ENCODE data around the gene MINK1.
A peak's percentile ranks its signal among the peaks of the same experiment; 100 is the strongest.
"Not testable (repeated sequence)": the region's sequence is repeated elsewhere in the genome, so short reads cannot be mapped to it uniquely, and the experiment has no call there.

MINK1 gene

GRCh38 chr17:4906642-4907041 lies 73.5 kb downstream of the MINK1 start:
- not testable (repeated sequence) for H3K27me3 Mint-ChIP-seq, H3K9me3 Mint-ChIP-seq, H3K36me3 Mint-ChIP-seq, H3K27ac Mint-ChIP-seq, H3K4me3 Mint-ChIP-seq
- H3K4me1 Mint-ChIP-seq, result peaks cover 18% of the 10 kb centered on the region

GRCh38 chr17:4908301-4908700 lies 75.2 kb downstream of the MINK1 start:
- H3K27ac Mint-ChIP-seq, result no peak overlapping the region
- H3K4me1 Mint-ChIP-seq, result peaks cover 5% of the 10 kb centered on the region
- H3K9me3 Mint-ChIP-seq, result no peaks in the 10 kb centered on the region
- H3K36me3 Mint-ChIP-seq, result no peaks in the 10 kb centered on the region
- no peaks in the 10 kb centered on the region for H3K27me3 Mint-ChIP-seq
- H3K4me3 Mint-ChIP-seq, result no peak overlapping the region

GRCh38 chr17:4908711-4909496 lies 75.8 kb downstream of the MINK1 start:
- Mint-ChIP-seq H3K27ac (no peak overlapping the region), H3K9me3 (no peaks in the 10 kb centered on the region)

GRCh38 chr17:4913994-4914393 lies 80.9 kb downstream of the MINK1 start:
- no peak overlapping the region for H3K27ac Mint-ChIP-seq
- H3K4me1 Mint-ChIP-seq, result no peaks in the 10 kb centered on the region
- no peaks in the 10 kb centered on the region for H3K27me3 Mint-ChIP-seq
- no peaks in the 10 kb centered on the region for H3K36me3 Mint-ChIP-seq
- H3K9me3 Mint-ChIP-seq, result no peaks in the 10 kb centered on the region
- no peak overlapping the region for H3K4me3 Mint-ChIP-seq

More at GRCh38 chr17:4908711-4909496, 75.8 kb downstream of the MINK1 start:
- no peak overlapping the region for H3K4me3 Mint-ChIP-seq
- H3K36me3 Mint-ChIP-seq, result no peaks in the 10 kb centered on the region
- H3K4me1 Mint-ChIP-seq, result no peaks in the 10 kb centered on the region
- H3K27me3 Mint-ChIP-seq, result no peaks in the 10 kb centered on the region

- H3K4me1 Mint-ChIP-seq, H3K27ac Mint-ChIP-seq, H3K9me3 Mint-ChIP-seq, H3K36me3 Mint-ChIP-seq, H3K27me3 Mint-ChIP-seq, H3K4me3 Mint-ChIP-seq: not testable (repeated sequence)
Measured at GRCh38 chr17:4914551-4914950, 81.4 kb downstream of the MINK1 start.

GRCh38 chr17:4919511-4920047 lies 86.4 kb downstream of the MINK1 start:
- Mint-ChIP-seq H3K4me3 (no peak overlapping the region), H3K4me1 (no peaks in the 10 kb centered on the region), H3K27me3 (no peaks in the 10 kb centered on the region), H3K36me3 (no peaks in the 10 kb centered on the region), H3K9me3 (no peaks in the 10 kb centered on the region), H3K27ac (no peak overlapping the region)

- H3K9me3 Mint-ChIP-seq, result no peaks in the 10 kb centered on the region
- no peaks in the 10 kb centered on the region for H3K27me3 Mint-ChIP-seq
- no peaks in the 10 kb centered on the region for H3K36me3 Mint-ChIP-seq
- H3K27ac Mint-ChIP-seq, result no peak overlapping the region
- H3K4me3 Mint-ChIP-seq, result no peak overlapping the region
- no peaks in the 10 kb centered on the region for H3K4me1 Mint-ChIP-seq
Measured at GRCh38 chr17:4920351-4921048, 87.4 kb downstream of the MINK1 start.

- H3K27me3 Mint-ChIP-seq, result no peaks in the 10 kb centered on the region
- H3K4me3 Mint-ChIP-seq, result no peak overlapping the region
- H3K27ac Mint-ChIP-seq, result no peak overlapping the region
- H3K4me1 Mint-ChIP-seq, result no peaks in the 10 kb centered on the region
- H3K9me3 Mint-ChIP-seq, result no peaks in the 10 kb centered on the region
- no peaks in the 10 kb centered on the region for H3K36me3 Mint-ChIP-seq
Measured at GRCh38 chr17:4921320-4921719, 88.2 kb downstream of the MINK1 start.

- not testable (repeated sequence) for H3K4me1 Mint-ChIP-seq, H3K27me3 Mint-ChIP-seq, H3K36me3 Mint-ChIP-seq, H3K9me3 Mint-ChIP-seq, H3K4me3 Mint-ChIP-seq, H3K27ac Mint-ChIP-seq
Measured at GRCh38 chr17:4926577-4927335, 93.6 kb downstream of the MINK1 start.

GRCh38 chr17:4928881-4929280 lies 95.7 kb downstream of the MINK1 start:
- H3K27ac Mint-ChIP-seq, result peak overlapping the region; percentile 37
- H3K9me3 Mint-ChIP-seq, result no peaks in the 10 kb centered on the region
- H3K4me1 Mint-ChIP-seq, result peaks cover 9% of the 10 kb centered on the region
- no peak overlapping the region for H3K4me3 Mint-ChIP-seq
- no peaks in the 10 kb centered on the region for H3K36me3 Mint-ChIP-seq
- H3K27me3 Mint-ChIP-seq, result no peaks in the 10 kb centered on the region

- Mint-ChIP-seq H3K27me3 (no peaks in the 10 kb centered on the region), H3K9me3 (no peaks in the 10 kb centered on the region), H3K4me1 (peaks cover 27% of the 10 kb centered on the region), H3K36me3 (no peaks in the 10 kb centered on the region), H3K4me3 (no peak within 1 kb of the TSS), H3K27ac (no peak within 1 kb of the TSS)
Measured at GRCh38 chr17:4931963-4932362, 98.8 kb downstream of the MINK1 start, which contains the start of gene GP1BA. Gene GP1BA, plus strand, starts transcription at chr17:4932277. Its CDS starts 328 bp downstream, at chr17:4932605.

- Mint-ChIP-seq H3K4me3 (no peak overlapping the region), H3K36me3 (no peaks in the 10 kb centered on the region), H3K27me3 (no peaks in the 10 kb centered on the region), H3K27ac (no peak overlapping the region), H3K4me1 (peaks cover 32% of the 10 kb centered on the region), H3K9me3 (no peaks in the 10 kb centered on the region)
Measured at GRCh38 chr17:4932756-4933155, 99.6 kb downstream of the MINK1 start.

- Mint-ChIP-seq H3K36me3 (no peaks in the 10 kb centered on the region), H3K4me3 (peak overlapping the region; percentile 30), H3K27ac (peak overlapping the region; percentile 80), H3K27me3 (no peaks in the 10 kb centered on the region), H3K4me1 (peaks cover 38% of the 10 kb centered on the region), H3K9me3 (no peaks in the 10 kb centered on the region)
Measured at GRCh38 chr17:4933646-4934045, 100.5 kb downstream of the MINK1 start.

- no peaks in the 10 kb centered on the region for H3K36me3 Mint-ChIP-seq
- H3K9me3 Mint-ChIP-seq, result no peaks in the 10 kb centered on the region
- no peak overlapping the region for H3K4me3 Mint-ChIP-seq
- peaks cover 43% of the 10 kb centered on the region for H3K4me1 Mint-ChIP-seq
- no peaks in the 10 kb centered on the region for H3K27me3 Mint-ChIP-seq
- H3K27ac Mint-ChIP-seq, result peak overlapping the region; percentile 20
Measured at GRCh38 chr17:4934173-4934979, 101.2 kb downstream of the MINK1 start.

- H3K4me1 Mint-ChIP-seq, result peaks cover 43% of the 10 kb centered on the region
Measured at GRCh38 chr17:4935650-4936049, 102.5 kb downstream of the MINK1 start.

More at GRCh38 chr17:4935650-4936049, 102.5 kb downstream of the MINK1 start:
- Mint-ChIP-seq H3K36me3 (no peaks in the 10 kb centered on the region), H3K27ac (no peak overlapping the region), H3K9me3 (no peaks in the 10 kb centered on the region), H3K27me3 (no peaks in the 10 kb centered on the region), H3K4me3 (no peak overlapping the region)
